ENCODE data around the gene FBXL22. TPM values are rescaled to one million over a fixed set of nuclear protein-coding genes. Genes with fewer than 3 reads are reported as not detected.
A peak's percentile ranks its signal among the peaks of the same experiment; 100 is the strongest.

Gene FBXL22
- total and polyA plus RNA-seq, 2 donors (not counting 1 experiment from before 2014, with no cell fraction given): 0.30 to 2.5 TPM

GRCh38 chr15:63609448-63609847, 12.3 kb downstream of the FBXL22 start:
- no peak overlapping the region for H2AFZ ChIP-seq (ENCODE audit: insufficient read depth, low read depth, low read length, poor library complexity, severe bottlenecking)
- no peak for DNase-seq
- peaks cover 30% of the 10 kb centered on the region for H3K4me1 Mint-ChIP-seq
- H3K4me3 Mint-ChIP-seq: no peak overlapping the region
- H3K4me1 ChIP-seq (ENCODE audit: control insufficient read depth in 2 of 2, insufficient read depth in 2 of 2, low read length in 2 of 2): peaks cover 25 to 29% of the 10 kb centered on the region in 2 donors
- H3K9me3 Mint-ChIP-seq (ENCODE audit: insufficient read depth): no peaks in the 10 kb centered on the region
- peaks cover 12% of the 10 kb centered on the region for H3K79me2 ChIP-seq (ENCODE audit: control insufficient read depth, insufficient read depth, low read length)
- ATAC-seq (ENCODE audit: low read depth): no peak
- no peak overlapping the region for H3K4me3 ChIP-seq (ENCODE audit: control extremely low read depth in 1 of 5, extremely low read depth in 1 of 5, insufficient read depth in 1 of 5, low read depth in 2 of 5, low read length in 4 of 5)
- no peaks in the 10 kb centered on the region for H4K20me1 ChIP-seq (ENCODE audit: control insufficient read depth, insufficient read depth, low read length, poor library complexity, severe bottlenecking)
- no peak overlapping the region for H3K9ac ChIP-seq (ENCODE audit: low read length)
- CTCF ChIA-PET: interaction anchor here (0.6 to 6.7 kb wide), 39 partner anchors 7 to 502 kb away, joined by 3 to 47 read pairs (median 4); partner anchors contain the start of gene FBXL22
- POLR2A ChIA-PET: interaction anchor here (0.6 to 1.4 kb wide), 2 partner anchors 9 to 391 kb away, joined by 4 to 18 read pairs; no protein-coding TSS in a partner anchor
- H3K27ac Mint-ChIP-seq: no peak overlapping the region
- 67% methylated on average over 1 of the region's 6 CpGs for WGBS (ENCODE audit: insufficient coverage)
- H3K9me3 ChIP-seq (ENCODE audit: control extremely low read depth in 1 of 3, control insufficient read depth in 2 of 3, insufficient read depth in 1 of 3, low read length in 2 of 3): no peaks in the 10 kb centered on the region
- peaks cover 2 to 57% of the 10 kb centered on the region in 2 experiments for H3K36me3 ChIP-seq (replicated peaks in 1 of 2; ENCODE audit: control extremely low read depth in 1 of 2, control insufficient read depth in 1 of 2, extremely low read depth in 1 of 2, insufficient read depth in 2 of 2, low read length in 1 of 2)
- TF ChIP-seq EZH2 (IDR thresholded peaks at IDR 0.05; ENCODE audit: borderline replicate concordance, insufficient read depth, low read depth, low read length, poor library complexity, severe bottlenecking): no peak
- no peak for TF ChIP-seq CTCF (IDR thresholded peaks at IDR 0.05)
- H3K27ac ChIP-seq (ENCODE audit: low read length in 2 of 2): no peak overlapping the region
- intact Hi-C loops (cut with micrococcal nuclease): no loop called here
- no peaks in the 10 kb centered on the region for H3K27me3 Mint-ChIP-seq
- H3K27me3 ChIP-seq (replicated peaks in 1 of 4; ENCODE audit: control extremely low read depth in 1 of 4, control insufficient read depth in 3 of 4, insufficient read depth in 4 of 4, low read length in 3 of 4): no peaks in the 10 kb centered on the region
- no peak overlapping the region for H3K4me2 ChIP-seq (replicated peaks; ENCODE audit: low read depth, low read length, poor library complexity, severe bottlenecking)

- H3K4me2 ChIP-seq (replicated peaks; ENCODE audit: low read depth, low read length, poor library complexity, severe bottlenecking): peak overlapping the region; percentile 39
- H3K79me2 ChIP-seq (ENCODE audit: control insufficient read depth, insufficient read depth, low read length): peaks cover 12% of the 10 kb centered on the region
- H3K36me3 ChIP-seq (replicated peaks in 1 of 2; ENCODE audit: control extremely low read depth in 1 of 2, control insufficient read depth in 1 of 2, extremely low read depth in 1 of 2, insufficient read depth in 2 of 2, low read length in 1 of 2): peaks cover 10 to 64% of the 10 kb centered on the region in 2 experiments
- H4K20me1 ChIP-seq (ENCODE audit: control insufficient read depth, insufficient read depth, low read length, poor library complexity, severe bottlenecking): no peaks in the 10 kb centered on the region
- H3K4me1 ChIP-seq (ENCODE audit: control insufficient read depth in 2 of 2, insufficient read depth in 2 of 2, low read length in 2 of 2): peaks cover 23 to 25% of the 10 kb centered on the region in 2 donors
- 0% methylated on average over 4 of the region's 6 CpGs for WGBS (ENCODE audit: insufficient coverage)
- no peak overlapping the region for H3K9ac ChIP-seq (ENCODE audit: low read length)
- intact Hi-C loops (cut with micrococcal nuclease): loop anchor here (1.0 to 10.0 kb wide), 2 partner anchors 54 to 457 kb away; no protein-coding TSS in a partner anchor
- H3K9me3 ChIP-seq (ENCODE audit: control extremely low read depth in 1 of 3, control insufficient read depth in 2 of 3, insufficient read depth in 1 of 3, low read length in 2 of 3): no peaks in the 10 kb centered on the region
- H3K9me3 Mint-ChIP-seq (ENCODE audit: insufficient read depth): no peaks in the 10 kb centered on the region
- H3K27ac Mint-ChIP-seq: peak overlapping the region; percentile 78
- ATAC-seq (ENCODE audit: low read depth) (peak; percentile 94), DNase-seq (peak; percentile 81)
- ChIA-PET CTCF (interaction anchor here (0.6 to 6.7 kb wide), 43 partner anchors 8 to 501 kb away, joined by 3 to 47 read pairs (median 4); partner anchors contain the start of gene FBXL22), POLR2A (interaction anchor here (0.6 to 1.4 kb wide), 2 partner anchors 10 to 392 kb away, joined by 4 to 18 read pairs; no protein-coding TSS in a partner anchor)
- no peaks in the 10 kb centered on the region for H3K27me3 Mint-ChIP-seq
- H3K4me3 Mint-ChIP-seq: no peak overlapping the region
- TF ChIP-seq CTCF (IDR thresholded peaks at IDR 0.05) (peak; percentile 83), EZH2 (IDR thresholded peaks at IDR 0.05; ENCODE audit: borderline replicate concordance, insufficient read depth, low read depth, low read length, poor library complexity, severe bottlenecking) (no peak)
- no peak overlapping the region for H3K4me3 ChIP-seq (ENCODE audit: control extremely low read depth in 1 of 5, extremely low read depth in 1 of 5, insufficient read depth in 1 of 5, low read depth in 2 of 5, low read length in 4 of 5)
- H3K27me3 ChIP-seq (replicated peaks in 1 of 4; ENCODE audit: control extremely low read depth in 1 of 4, control insufficient read depth in 3 of 4, insufficient read depth in 4 of 4, low read length in 3 of 4): no peaks in the 10 kb centered on the region
- peaks cover 24% of the 10 kb centered on the region for H3K4me1 Mint-ChIP-seq
- peak overlapping the region; percentile 36 for H2AFZ ChIP-seq (ENCODE audit: insufficient read depth, low read depth, low read length, poor library complexity, severe bottlenecking)
- H3K27ac ChIP-seq (ENCODE audit: low read length in 2 of 2): peak overlapping the region; percentile 56 to 77
Observed at GRCh38 chr15:63610209-63610841, 13.1 kb downstream of the FBXL22 start.
